Gastroesophageal sphincter (tissue), 3 donors: ENCODE measurements around the gene KXD1.

Experiments
- CTCF ChIP-seq, 4 experiments: fragments of 200-600 bp in 2 of 4; fragments of 450-650 bp in 2 of 4; sonication (generic) in 1 of 4; IDR thresholded peaks; one replicate each; pipeline ENCODE4 v1.5.1; 2017 to 2019; ENCODE audit warnings: antibody characterized with exemption in 4 of 4, mild to moderate bottlenecking in 2 of 4, moderate library complexity in 2 of 4
- EP300 ChIP-seq: sonication (generic); formaldehyde crosslinking; IDR thresholded peaks from one replicate; pipeline ENCODE4 v1.6.1; 2017; ENCODE audit warnings: antibody characterized with exemption, mild to moderate bottlenecking
- POLR2A ChIP-seq, 2 donors: fragments of 450-650 bp; IDR thresholded peaks; one replicate each; pipeline ENCODE4 v1.6.1; 2017; ENCODE audit warnings: antibody characterized with exemption in 2 of 2, mild to moderate bottlenecking in 2 of 2, moderate library complexity in 1 of 2
- POLR2AphosphoS5 ChIP-seq: sonication (generic); formaldehyde crosslinking; IDR thresholded peaks from one replicate; pipeline ENCODE4 v1.6.1; 2017; ENCODE audit warnings: antibody characterized with exemption

GRCh38 chr19:18595475-18595874 is 37.8 kb downstream of the KXD1 start:
- TF ChIP-seq CTCF (IDR thresholded peaks at IDR 0.05) (no peak), POLR2AphosphoS5 (no peak), POLR2A (IDR thresholded peaks at IDR 0.05) (no peak), EP300 (no peak)
